Measurements from ENCODE around the gene CATSPER4.
A peak's percentile ranks its signal among the peaks of the same experiment; 100 is the strongest.

CATSPER4 gene

DNA sequence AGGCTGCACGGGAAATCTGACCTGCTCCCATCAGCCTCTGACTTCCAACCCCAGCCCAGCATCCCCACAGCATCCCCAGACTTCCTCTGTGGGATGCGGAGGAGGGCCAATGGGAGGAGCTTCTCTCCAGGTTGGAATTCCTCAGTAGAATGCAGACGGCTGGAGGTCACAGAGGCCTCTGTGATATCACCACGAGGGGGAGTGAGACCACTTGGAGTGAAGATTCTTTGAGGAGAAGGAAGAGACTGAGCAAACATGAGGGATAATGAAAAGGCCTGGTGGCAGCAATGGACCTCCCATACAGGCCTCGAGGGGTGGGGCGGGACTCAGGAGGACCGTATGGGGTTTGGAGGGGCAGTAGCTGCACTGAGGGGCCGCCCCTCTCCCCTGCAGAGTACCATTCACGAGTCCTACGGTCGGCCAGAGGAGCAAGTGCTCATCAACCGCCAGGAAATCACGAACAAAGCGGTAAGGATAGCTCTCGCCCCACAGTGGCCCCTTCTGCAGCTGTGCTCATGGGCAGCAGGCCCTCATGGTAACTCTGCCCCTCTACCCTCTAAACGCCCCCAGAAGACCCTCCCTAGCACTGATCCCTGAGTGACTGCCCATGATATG, at the start of gene CATSPER4:
Gene CATSPER4 (plus strand): TSS at position 230 of the 615 bp plus-strand sequence. CDS start 26 bp downstream, at position 256.
- peak within 1 kb of the TSS; percentile 75 for H3K27ac Mint-ChIP-seq
- DNase-seq = peak; percentile 67

DNA sequence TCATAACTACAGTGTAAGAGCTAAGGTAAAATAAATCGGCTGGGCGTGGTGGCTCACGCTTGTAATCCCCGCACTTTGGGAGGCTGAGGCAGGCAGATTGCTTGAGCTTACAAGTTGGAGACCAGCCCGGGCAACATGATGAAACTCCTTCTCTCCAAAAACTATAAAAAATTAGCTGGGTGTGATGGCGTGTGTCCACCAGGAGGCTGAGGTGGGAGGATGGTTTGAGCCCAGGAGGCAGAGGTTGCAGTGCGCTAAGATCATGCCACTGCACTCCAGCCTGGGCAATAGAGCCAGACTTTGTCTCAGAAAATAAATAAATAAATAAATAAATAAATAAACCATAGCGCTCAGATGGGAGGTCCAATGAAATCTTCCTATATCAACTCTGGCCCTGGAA, 48.2 kb upstream of the CATSPER4 start:
- H3K27me3 Mint-ChIP-seq (ENCODE audit: low read depth, poor library complexity) = peaks cover 20% of the 10 kb centered on the region
- H3K27ac Mint-ChIP-seq = no peak overlapping the region
- TF ChIP-seq, protein P1, sequence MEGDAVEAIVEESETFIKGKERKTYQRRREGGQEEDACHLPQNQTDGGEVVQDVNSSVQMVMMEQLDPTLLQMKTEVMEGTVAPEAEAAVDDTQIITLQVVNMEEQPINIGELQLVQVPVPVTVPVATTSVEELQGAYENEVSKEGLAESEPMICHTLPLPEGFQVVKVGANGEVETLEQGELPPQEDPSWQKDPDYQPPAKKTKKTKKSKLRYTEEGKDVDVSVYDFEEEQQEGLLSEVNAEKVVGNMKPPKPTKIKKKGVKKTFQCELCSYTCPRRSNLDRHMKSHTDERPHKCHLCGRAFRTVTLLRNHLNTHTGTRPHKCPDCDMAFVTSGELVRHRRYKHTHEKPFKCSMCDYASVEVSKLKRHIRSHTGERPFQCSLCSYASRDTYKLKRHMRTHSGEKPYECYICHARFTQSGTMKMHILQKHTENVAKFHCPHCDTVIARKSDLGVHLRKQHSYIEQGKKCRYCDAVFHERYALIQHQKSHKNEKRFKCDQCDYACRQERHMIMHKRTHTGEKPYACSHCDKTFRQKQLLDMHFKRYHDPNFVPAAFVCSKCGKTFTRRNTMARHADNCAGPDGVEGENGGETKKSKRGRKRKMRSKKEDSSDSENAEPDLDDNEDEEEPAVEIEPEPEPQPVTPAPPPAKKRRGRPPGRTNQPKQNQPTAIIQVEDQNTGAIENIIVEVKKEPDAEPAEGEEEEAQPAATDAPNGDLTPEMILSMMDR (IDR thresholded peaks at IDR 0.05) = no peak
- H3K9me3 Mint-ChIP-seq = no peaks in the 10 kb centered on the region
- no peaks in the 10 kb centered on the region for H3K36me3 Mint-ChIP-seq (ENCODE audit: low read depth)
- DNase-seq = no peak
- H3K4me3 Mint-ChIP-seq = no peak overlapping the region
- H3K4me1 Mint-ChIP-seq = peaks cover 17% of the 10 kb centered on the region

More for the DNA sequence above, at the start of gene CATSPER4:
- Mint-ChIP-seq H3K27me3 (ENCODE audit: low read depth, poor library complexity) (peaks cover 7% of the 10 kb centered on the region), H3K36me3 (ENCODE audit: low read depth) (no peaks in the 10 kb centered on the region), H3K9me3 (no peaks in the 10 kb centered on the region), H3K4me3 (no peak within 1 kb of the TSS), H3K4me1 (peaks cover 29% of the 10 kb centered on the region)
- TF ChIP-seq, protein P1 (IDR thresholded peaks at IDR 0.05) = peak; percentile 43

DNA sequence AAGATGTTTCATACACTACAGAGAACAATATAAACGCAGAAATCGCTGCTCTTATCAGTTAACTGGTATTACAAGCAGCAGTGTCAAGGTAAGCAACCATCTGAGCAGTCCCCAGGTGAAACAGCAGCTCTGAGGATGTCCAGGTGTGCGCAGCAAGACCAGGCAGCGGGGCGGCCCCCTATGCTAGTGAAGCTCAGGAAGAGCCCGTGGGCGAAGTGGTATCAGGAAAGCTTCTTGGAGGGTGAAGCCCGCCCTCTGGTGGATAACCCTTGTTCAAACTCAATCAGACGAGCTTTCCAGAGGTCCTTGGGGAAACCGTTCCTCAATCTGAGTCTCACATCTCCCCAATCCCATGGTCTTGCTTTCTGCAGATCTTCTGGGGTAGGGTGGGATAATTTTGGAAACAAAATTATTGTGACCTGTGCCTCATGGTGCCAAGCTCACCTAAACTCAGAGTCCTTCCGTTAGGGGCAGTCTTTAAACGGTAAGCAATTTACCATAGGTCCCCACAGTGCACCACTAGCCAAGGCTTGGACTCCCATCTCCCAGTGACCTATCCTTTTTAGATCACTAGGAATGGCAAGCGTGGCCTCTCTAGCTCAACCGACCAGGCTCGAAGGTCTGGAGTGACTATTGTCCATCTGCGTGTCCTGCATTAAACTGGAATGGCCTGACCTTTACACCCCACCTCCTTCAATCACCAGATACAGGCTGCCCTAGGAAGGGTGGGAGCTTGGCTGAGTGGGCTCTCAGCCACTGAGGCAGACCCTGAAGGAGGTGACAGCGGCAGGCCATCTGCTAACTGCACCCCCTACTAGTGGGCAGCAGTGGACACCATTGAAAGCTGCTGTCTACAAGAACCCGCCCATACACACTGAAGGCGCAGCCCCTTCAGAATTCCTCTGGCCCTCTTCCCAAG, 45.1 kb upstream of the CATSPER4 start:
- TF ChIP-seq, protein P1 (IDR thresholded peaks at IDR 0.05) = peak; percentile 75
- no peak overlapping the region for H3K27ac Mint-ChIP-seq
- peak; percentile 80 for DNase-seq

DNA sequence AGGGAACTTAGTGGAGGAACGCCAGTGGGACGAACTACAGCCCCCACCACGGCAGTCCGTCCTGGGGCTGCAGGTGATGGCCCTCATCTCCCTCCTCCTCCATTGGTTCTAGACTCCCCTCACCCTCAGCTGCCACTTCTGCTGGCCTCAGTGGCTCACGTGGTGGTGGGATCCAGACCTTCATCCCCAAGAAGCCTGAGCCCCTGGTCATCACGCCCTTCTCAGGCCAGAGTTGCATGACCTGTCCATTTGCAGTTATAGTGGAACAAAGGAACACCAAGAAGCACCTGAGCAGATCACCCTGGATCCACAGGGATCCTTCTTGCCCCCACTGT, 44.5 kb upstream of the CATSPER4 start:
- Mint-ChIP-seq H3K27me3 (ENCODE audit: low read depth, poor library complexity) (peaks cover 25% of the 10 kb centered on the region), H3K36me3 (ENCODE audit: low read depth) (no peaks in the 10 kb centered on the region), H3K4me1 (peaks cover 11% of the 10 kb centered on the region), H3K9me3 (no peaks in the 10 kb centered on the region), H3K27ac (no peak overlapping the region), H3K4me3 (no peak overlapping the region)
- no peak for DNase-seq
- TF ChIP-seq, protein P1 (IDR thresholded peaks at IDR 0.05) = no peak

More for the DNA sequence above, 45.1 kb upstream of the CATSPER4 start:
- Mint-ChIP-seq H3K36me3 (ENCODE audit: low read depth) (no peaks in the 10 kb centered on the region), H3K4me1 (peaks cover 11% of the 10 kb centered on the region), H3K27me3 (ENCODE audit: low read depth, poor library complexity) (peaks cover 25% of the 10 kb centered on the region), H3K4me3 (no peak overlapping the region), H3K9me3 (no peaks in the 10 kb centered on the region)

DNA sequence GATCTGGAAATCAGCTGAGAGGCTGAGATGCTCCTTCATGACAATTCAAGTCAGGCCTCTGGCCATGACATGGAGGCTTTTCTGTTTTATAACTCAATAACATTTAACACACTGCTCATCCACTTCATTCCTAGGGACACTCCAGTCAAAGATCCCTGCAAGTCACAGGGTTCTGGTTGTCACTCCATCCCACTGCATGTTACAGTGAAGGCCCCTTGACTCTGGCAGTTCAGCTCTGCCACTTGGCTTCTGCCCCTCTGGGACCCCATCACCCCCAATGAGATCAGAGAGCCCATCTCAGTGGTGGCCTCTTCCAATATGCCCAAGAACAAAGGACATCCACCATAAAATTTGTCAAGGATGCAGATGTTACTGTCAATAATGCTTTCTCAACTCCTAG, 41.5 kb upstream of the CATSPER4 start:
- peaks cover 23% of the 10 kb centered on the region for H3K4me1 Mint-ChIP-seq
- TF ChIP-seq, protein P1 (IDR thresholded peaks at IDR 0.05) = no peak
- H3K27me3 Mint-ChIP-seq (ENCODE audit: low read depth, poor library complexity) = peaks cover 16% of the 10 kb centered on the region
- DNase-seq = no peak
- H3K9me3 Mint-ChIP-seq = no peaks in the 10 kb centered on the region
- H3K4me3 Mint-ChIP-seq = no peak overlapping the region
- no peaks in the 10 kb centered on the region for H3K36me3 Mint-ChIP-seq (ENCODE audit: low read depth)
- no peak overlapping the region for H3K27ac Mint-ChIP-seq
